Stimulated activated CD4-positive, alpha-beta T cell treated with anti-CD3 and anti-CD28 coated beads, Interleukin-12 subunit alpha, Interleukin-12 subunit beta, amount 100 ng/mL, for 24 hours (primary cell): ENCODE data around the gene CASTOR2.
"Not testable (repeated sequence)": the region's sequence is repeated elsewhere in the genome, so short reads cannot be mapped to it uniquely, and the experiment has no call there.

Experiments
- DNase-seq, 2 experiments: peaks; one replicate each; pipeline ENCODE4 v3.0.0-alpha.2; 2020; ENCODE audit warnings: low read depth in 2 of 2

The CASTOR2 gene

GRCh38 chr7:74994869-74995543 is 30.5 kb downstream of the CASTOR2 start:
- DNase-seq, result not testable (repeated sequence)

DNA sequence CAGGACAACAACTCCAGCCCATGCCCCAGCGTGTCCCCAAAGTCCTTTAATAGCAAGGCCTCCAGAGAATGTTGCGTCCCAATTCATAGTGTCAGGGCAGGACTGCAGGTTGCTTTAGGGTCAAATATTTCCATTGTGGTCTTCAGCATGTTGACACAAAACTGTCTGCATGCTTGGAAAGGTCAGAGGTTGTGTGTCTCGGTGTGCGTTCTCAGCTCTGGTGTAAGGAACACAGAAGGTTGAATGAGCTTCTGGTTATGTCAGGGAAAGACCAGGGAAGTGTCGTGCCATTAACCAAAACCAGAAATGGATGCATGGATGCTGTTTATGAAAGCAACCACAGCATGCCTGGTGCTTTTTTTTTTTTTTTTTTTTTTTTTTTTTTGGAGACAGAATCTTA is 31.9 kb downstream of the CASTOR2 start:
- not testable (repeated sequence) for DNase-seq

DNA sequence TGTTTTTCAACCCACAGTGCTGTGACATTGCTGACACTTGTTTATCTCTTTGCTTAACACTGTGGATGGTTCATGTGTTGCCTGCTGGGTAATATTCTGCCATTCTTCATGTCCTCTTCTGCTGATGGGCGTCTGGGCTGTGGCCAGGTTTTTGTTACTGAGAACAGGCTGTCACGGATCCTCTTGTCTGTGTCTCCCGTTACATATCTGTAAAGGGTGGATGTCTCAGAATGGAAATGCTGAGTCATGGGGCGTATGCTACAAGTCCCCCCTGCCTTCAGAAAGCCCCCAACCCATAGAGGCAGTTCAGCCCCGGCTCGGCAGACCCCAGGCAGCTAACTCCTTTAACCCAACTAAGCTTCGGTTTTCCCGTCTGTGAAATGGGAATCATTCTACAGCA is 33.3 kb downstream of the CASTOR2 start:
- DNase-seq, result not testable (repeated sequence)

DNA sequence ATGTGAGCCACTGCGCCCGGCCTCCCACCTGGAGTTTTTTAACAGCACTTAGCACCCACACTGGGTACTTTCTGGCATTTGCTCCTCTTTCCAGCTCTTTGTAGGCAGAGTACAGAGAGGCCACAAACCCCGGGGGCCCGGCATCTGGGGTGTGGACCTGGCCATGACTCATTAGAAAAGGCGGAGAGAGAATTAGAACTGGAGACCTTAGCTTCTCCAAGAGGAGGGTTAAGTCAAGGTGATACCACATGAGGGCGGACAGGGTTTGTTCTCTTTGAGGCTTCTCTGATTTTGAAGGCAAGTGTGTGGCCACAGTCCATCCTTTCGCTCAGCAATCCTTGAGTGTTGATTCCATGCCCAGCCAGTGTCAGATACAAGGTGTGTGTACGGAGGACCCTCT is 36.9 kb downstream of the CASTOR2 start:
- DNase-seq, result not testable (repeated sequence)

DNA sequence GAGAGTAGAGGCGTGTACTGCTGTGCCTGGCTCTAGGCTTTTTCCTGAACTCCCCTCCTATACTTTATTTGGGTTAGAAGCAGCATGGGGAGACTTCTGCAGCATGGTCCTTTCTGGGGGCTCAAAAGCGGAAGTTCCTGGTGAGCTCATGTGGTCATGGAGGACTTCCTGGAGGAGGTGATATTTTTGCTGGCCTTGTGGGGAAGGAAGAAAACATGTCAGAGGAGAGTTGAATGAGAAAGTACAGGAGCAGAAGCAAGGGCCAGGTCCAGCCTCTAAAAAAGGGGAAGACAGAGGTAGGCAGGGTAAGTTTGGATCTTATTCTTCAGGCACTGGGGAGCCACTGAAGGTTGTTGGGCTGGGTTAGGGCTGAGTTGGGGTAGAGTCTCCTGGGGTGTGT is 45.5 kb downstream of the CASTOR2 start:
- DNase-seq, result no peak

- DNase-seq, result no peak
These were observed 53.3 kb downstream of the CASTOR2 start for GRCh38 chr7:75017832-75018231.

GRCh38 chr7:75018570-75019364 is 54.3 kb downstream of the CASTOR2 start:
- no peak for DNase-seq

GRCh38 chr7:75019800-75020199 is 55.3 kb downstream of the CASTOR2 start:
- no peak for DNase-seq

DNA sequence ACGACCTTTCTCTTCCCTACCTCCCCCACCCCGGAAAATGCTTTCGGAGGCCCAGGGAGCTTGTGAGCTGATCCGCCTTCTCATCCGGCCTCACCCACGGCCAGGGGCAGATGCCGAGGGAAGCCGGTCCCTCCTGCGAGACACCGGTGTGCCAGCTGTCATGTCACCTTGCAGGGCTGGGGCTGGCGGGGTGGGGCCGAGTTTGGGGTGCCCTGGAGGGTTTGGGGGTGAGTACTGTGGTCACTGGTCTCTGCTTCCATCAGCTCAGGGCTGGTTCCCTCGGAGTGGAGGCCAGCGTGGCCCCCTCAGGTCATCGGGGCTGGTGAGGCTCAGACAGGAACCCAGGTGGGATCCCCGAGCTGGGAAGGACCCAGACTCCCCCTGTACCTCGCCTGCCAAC is 60.4 kb downstream of the CASTOR2 start:
- DNase-seq, result no peak

DNA sequence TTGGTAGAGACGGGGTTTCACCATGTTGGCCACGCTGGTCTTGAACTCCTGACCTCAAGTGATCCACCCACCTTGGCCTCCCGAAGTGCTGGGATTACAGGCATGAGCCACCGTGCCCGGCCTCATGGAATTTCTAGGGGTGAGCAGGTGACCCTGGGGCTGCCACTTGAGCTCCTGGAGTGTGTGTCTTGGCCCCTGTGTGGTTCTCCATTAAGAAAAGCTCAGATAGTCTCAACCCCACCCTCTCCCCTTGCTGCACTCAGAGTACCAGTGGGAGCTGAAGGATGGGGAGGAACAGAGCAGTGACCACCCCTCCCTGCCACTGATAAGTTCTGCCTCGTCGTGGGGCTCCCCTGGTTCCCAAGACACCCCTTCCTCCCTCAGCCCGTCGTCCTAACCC is 63.8 kb downstream of the CASTOR2 start:
- DNase-seq, result no peak

DNA sequence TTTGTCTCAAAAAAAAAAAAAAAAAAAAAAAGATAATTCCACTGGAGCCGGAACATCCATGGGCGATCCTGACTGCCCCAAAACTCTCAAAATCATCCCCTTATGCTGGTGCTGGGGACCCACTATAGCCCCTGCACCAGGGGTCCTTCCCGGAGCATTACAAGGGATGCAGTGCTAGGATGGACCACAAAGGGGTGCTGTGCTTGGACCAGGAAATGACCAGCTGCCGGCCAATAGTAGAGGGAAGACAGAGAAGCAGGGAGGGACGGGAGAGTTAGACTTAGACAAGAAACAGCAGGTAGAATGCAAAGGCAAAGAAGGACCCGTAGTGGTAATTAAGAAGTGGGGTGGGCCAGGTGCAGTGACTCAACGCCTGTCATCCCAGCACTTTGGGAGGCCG is 68.6 kb downstream of the CASTOR2 start:
- no peak for DNase-seq

DNA sequence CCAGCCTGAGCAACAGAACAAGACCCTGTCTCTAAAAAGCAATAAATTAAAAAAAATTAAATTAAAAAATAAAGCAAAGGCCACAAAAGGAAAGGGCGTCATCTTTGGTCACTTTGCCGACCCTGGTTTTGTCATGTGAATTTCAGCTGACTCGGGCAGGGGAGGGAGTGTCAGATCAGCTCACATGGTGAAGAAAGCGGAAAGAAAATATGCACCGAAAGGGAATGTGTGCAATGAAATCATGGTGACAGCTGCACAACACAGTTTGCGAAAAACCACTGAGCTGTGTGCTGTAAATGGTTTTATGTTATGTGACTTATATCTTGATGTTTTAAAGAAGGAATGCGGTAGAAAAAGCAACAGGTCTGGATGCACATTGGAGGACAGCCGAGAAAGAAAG is 69.3 kb downstream of the CASTOR2 start:
- no peak for DNase-seq

DNA sequence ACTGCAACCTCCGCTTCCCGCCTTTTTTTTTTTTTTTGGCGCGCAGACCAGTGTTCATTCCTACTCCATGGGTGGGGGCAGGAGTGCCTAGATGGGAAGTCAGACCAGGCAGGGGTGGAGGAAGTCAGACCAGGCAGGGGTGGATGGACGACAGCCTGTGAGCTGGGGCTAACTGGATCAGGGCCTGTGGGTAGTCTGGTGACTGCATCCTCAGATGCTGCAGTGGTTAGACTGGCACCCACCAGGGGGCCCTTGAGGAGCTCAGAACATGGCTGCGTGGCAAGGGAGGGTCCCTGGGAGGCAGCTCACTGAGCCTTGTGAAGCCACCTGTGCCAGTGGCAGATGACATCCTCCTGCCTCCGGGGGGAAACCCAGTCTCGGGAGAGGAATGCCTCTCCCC is 74.0 kb downstream of the CASTOR2 start:
- no peak for DNase-seq

DNA sequence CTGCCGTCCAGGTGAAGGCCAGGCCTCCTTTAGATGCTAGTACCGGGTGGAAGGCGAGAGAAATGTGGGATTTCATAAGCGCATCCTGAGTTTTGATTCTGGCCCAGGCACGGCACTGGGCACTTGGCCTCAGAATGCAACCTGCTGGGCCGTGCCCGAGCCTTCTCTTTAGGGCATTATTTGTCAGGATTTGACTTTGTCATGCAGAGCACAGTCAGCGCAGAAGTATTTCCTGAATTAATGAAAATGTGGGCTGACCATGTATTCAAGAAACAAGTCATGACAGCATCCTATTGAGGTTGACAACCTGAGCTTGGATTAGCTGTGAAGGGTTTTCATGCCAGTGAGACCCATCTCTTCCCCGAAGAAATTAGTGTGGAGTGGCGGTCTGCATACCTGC is 74.7 kb downstream of the CASTOR2 start:
- DNase-seq, result no peak

- DNase-seq, result no peak
These were observed 75.2 kb downstream of the CASTOR2 start for GRCh38 chr7:75039709-75040108.

DNA sequence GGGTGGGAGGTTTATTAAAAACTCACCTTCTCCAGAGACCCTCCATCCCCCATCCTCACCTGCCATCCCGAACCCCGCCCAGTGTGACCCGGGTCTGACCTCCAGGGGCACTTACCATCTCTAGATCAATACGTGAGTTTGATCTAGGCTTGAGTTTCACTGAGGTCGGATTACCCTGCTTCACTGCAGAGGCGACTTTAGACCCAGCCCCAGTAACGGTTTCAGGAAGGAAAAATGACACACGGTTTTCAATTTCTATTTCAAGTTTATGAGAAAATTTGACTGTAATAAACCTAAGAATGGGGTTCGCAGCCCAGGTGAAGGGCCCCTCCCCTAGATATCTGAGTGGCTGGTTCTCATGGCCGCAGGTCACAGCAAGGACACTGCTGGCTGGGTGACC is 76.0 kb downstream of the CASTOR2 start:
- no peak for DNase-seq

DNA sequence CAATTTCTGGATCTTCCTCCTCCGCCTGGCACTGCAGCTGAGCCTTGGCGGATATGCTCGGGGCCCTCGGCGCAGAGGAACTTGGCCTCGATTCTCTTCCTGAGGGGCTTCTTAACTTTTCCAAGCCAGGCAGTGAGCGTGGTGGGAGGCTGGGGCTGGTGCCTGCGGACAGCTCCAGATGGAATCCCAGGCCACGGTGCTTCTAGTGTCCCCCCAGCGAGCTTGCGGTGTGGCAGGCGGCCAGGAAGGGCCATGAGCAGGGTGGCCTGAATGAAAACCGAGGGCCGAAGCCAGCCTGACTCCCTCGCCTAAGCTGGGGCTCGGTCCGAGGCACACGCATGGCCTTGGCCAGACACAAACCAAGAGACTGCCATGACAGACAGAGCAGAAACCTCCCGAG is 77.8 kb downstream of the CASTOR2 start:
- no peak for DNase-seq

DNA sequence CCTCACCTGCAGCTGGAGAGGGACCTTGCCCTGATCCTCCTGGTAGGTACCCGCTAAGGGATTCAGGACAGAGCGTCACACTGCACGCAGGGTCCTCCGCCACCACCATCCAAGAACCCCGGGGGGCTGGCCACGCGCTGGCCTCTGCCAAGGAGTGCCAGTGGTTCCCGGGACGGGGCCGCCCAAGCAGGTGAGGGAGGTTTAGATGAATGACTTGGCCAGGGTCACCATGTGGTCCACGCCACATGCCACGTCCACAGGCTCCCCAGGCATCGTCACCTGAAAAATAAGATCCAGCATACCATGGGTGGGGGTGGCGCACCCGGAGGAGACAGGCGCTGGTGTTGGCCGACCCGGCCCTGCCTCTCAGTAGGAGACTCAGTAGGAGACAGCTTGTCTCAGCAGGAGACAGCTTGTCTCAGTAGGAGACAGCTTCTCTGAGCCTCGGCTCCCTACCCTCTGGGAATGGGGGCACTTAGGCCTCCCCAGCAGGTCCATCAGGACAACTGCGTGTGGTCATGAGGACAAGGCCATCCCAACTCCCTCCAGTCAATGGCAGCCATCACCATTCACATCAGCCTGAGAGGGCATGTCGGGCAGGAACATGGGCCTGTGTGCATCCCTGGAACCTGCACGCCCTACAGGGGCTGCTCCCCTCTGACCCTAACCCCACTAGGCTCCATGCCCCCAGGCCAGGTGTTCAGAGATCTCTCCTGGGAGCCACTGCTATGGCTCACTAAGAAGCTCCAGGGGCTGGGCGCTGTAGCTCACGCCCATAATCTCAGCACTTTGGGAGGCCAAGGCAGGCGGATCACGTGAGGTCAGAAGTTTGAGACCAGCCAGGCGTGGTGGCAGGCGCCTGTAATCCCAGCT is 78.6 kb downstream of the CASTOR2 start:
- no peak for DNase-seq

DNA sequence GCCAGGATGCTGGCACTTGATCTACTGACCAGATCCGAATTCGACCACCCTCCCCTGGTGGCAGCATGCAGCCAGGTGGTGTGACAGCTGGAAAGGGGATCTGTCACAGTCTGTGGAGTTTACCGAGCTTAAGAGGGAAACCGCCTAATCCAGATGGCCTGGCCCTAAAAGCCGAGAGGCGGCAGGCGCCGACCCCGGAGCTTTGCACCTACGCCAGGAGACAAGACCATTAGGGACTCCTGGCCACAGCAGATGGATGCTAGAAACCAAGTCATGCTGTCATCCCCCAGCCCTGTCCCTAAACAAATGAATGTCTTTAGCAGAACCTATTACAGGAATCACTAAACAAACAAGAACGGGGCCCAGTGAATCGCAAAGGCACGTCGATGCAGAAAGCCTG is 81.4 kb downstream of the CASTOR2 start:
- no peak for DNase-seq

DNA sequence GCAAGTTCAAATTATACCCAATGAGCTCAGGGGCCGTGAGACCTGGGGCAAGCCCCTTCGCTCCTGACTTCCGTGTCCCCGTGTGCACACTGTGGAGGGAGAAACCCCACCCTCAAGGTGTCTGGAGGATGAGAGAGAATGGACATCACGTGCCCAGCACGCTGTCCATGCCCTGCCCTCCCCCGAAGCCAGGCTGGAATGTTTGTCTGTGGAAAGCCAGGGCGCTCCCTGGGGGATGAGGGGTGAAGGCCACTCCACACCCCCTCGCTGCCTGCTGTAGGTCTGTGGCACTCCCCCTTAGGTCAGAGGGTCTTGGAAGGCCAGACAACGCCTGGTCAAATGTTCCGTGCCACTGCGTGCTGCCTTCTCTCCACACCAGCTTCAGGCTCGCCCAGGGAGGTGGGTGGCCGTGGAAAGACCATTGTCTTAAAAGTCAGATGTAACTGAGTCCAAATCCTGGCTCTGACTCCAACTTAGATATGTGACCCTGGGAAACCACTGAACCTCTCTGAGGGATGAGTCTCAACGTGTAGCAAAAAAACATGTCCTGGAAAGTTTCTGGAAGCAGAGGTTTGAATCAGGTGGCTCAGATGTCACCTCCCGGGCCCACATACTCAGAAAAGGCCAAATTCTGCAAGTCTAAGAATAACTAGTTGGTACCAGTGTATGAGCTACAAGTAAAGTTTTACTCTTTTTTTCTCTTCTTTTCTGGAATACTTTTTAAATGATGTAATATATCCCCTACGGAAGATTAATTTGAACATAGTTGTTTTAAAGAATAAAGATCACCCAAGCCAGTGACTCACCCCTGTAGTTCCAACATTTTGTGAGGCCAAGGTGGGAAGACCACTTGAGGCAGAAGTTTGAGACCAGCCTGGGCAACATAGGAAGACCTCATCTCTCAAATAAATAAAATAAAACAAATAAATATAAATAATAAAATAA is 84.2 kb downstream of the CASTOR2 start:
- DNase-seq, result no peak

- DNase-seq, result no peak
These were observed 85.3 kb downstream of the CASTOR2 start for GRCh38 chr7:75049817-75050216.
